B cell (primary cell): ENCODE data around the gene TMEM255B.

Experiments
- EZH2 ChIP-seq: IDR thresholded peaks from 2 replicates; pipeline ENCODE4 v1.6.1; 2012; ENCODE audit warnings: borderline replicate concordance, low read depth, mild to moderate bottlenecking, moderate library complexity, low read length; ENCODE audit not compliant: insufficient read depth, poor library complexity, severe bottlenecking
- TF ChIP-seq, protein P1 (sequence below): fragments of 200-600 bp; IDR thresholded peaks from one replicate; pipeline ENCODE4 v1.8.0; 2022; ENCODE audit warnings: antibody characterized with exemption, mild to moderate bottlenecking

DNA sequence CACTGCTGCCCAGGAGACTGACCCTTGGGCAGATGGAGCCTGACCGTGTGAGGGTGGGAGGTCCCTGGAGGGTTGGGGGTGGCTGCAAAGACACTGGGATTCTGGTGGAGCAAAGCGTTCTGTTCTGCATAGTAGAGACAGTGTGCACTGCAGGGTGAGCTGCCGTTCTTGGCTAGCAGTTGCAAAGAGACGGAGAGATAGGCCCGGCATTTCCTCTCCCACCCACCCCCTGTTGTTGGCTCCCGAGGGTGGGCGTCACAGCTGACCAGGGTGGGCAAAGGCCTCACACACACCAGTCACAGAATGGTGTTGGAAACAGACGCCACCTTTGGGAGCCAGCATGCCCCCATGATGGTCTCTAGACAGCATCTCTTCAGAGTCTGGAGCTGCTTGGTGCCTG lies 11.4 kb downstream of the TMEM255B start:
- TF ChIP-seq, protein P1, sequence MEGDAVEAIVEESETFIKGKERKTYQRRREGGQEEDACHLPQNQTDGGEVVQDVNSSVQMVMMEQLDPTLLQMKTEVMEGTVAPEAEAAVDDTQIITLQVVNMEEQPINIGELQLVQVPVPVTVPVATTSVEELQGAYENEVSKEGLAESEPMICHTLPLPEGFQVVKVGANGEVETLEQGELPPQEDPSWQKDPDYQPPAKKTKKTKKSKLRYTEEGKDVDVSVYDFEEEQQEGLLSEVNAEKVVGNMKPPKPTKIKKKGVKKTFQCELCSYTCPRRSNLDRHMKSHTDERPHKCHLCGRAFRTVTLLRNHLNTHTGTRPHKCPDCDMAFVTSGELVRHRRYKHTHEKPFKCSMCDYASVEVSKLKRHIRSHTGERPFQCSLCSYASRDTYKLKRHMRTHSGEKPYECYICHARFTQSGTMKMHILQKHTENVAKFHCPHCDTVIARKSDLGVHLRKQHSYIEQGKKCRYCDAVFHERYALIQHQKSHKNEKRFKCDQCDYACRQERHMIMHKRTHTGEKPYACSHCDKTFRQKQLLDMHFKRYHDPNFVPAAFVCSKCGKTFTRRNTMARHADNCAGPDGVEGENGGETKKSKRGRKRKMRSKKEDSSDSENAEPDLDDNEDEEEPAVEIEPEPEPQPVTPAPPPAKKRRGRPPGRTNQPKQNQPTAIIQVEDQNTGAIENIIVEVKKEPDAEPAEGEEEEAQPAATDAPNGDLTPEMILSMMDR, result no peak
- TF ChIP-seq EZH2, result no peak
